H1 (cell line): ENCODE measurements around the gene KRT35. TPM values are rescaled to one million over a fixed set of nuclear protein-coding genes. Genes with fewer than 3 reads are reported as not detected.

Experiments
- CTCF ChIA-PET: fragments of 300-600 bp; sonication (Branson Sonifier 250); formaldehyde crosslinking; loops from one replicate; lab custom pipeline; 2021; ENCODE audit not compliant: partially characterized antibody; lab: Charles Lee
- POLR2A ChIA-PET: fragments of 300-600 bp; sonication (Branson Sonifier 250); formaldehyde crosslinking; loops from one replicate; lab custom pipeline; 2021; ENCODE audit warnings: inconsistent platforms; ENCODE audit not compliant: partially characterized antibody; lab: Charles Lee
- DNase-seq, 2 experiments: peaks; one replicate each; pipeline versions ENCODE4 v3.0.0 to v3.0.0-alpha.2; 2010 to 2022; ENCODE audit warnings: low spot score in 2 of 2, low read depth in 1 of 2, mixed read lengths in 1 of 2
- FAIRE-seq: peaks from 2 replicates; lab custom pipeline; 2011; peaks lifted over from hg19 to GRCh38; lab: Jason Lieb, UNC
- H2AFZ ChIP-seq: 2 replicates; pipeline ENCODE4 v1.8.1; 2012; ENCODE audit warnings: low read length, inconsistent platforms
- H2AK5ac ChIP-seq: 2 replicates; pipeline ENCODE4 v1.6.1; 2013; ENCODE audit warnings: low read depth, low read length
- H2BK120ac ChIP-seq: replicated peaks from 2 replicates; pipeline ENCODE3; 2013; ENCODE audit warnings: low read depth, low read length, inconsistent platforms
- H2BK12ac ChIP-seq: 2 replicates; pipeline ENCODE4 v1.6.1; 2013; ENCODE audit warnings: low read depth, low read length
- H2BK15ac ChIP-seq: 2 replicates; pipeline ENCODE4 v1.6.1; 2013; ENCODE audit warnings: low read length
- H2BK20ac ChIP-seq: 2 replicates; pipeline ENCODE4 v1.6.1; 2013; ENCODE audit warnings: low read length
- H2BK5ac ChIP-seq: 2 replicates; pipeline ENCODE4 v1.6.1; 2013; ENCODE audit warnings: low read depth, low read length
- H3K14ac ChIP-seq: 2 replicates; pipeline ENCODE4 v1.6.1; 2013; ENCODE audit warnings: inconsistent platforms; ENCODE audit not compliant: insufficient read length
- H3K18ac ChIP-seq: 2 replicates; pipeline ENCODE4 v1.6.1; 2013; ENCODE audit warnings: low read length; ENCODE audit errors: extremely low read depth
- H3K23ac ChIP-seq: 2 replicates; pipeline ENCODE4 v1.6.1; 2013; ENCODE audit warnings: inconsistent platforms; ENCODE audit not compliant: insufficient read length
- H3K23me2 ChIP-seq: 2 replicates; pipeline ENCODE4 v1.6.1; 2013; ENCODE audit warnings: low read depth, low read length
- H3K27ac ChIP-seq: 2 replicates; pipeline ENCODE4 v1.6.1; 2011; ENCODE audit warnings: low read depth, low read length, inconsistent platforms
- H3K27me3 ChIP-seq, 4 experiments: replicated peaks in 1 of 4; 1 replicate in 1 of 4; 2 replicates in 3 of 4; pipeline versions ENCODE4 v1.6.1 to v1.8.1; 2011 to 2013; ENCODE audit warnings: low read length in 3 of 4, mild to moderate bottlenecking in 3 of 4, inconsistent platforms in 2 of 4, mixed read lengths in 2 of 4, moderate library complexity in 1 of 4; ENCODE audit not compliant: control insufficient read depth in 3 of 4, insufficient read depth in 3 of 4; ENCODE audit errors: extremely low read depth in 1 of 4
- H3K36me3 ChIP-seq, 4 experiments: 2 replicates each; pipeline versions ENCODE4 v1.6.1 to v1.8.1; 2011 to 2013; ENCODE audit warnings: mild to moderate bottlenecking in 4 of 4, low read length in 3 of 4, moderate library complexity in 2 of 4, control low read depth in 1 of 4, inconsistent platforms in 1 of 4; ENCODE audit not compliant: insufficient read depth in 4 of 4, control insufficient read depth in 2 of 4
- H3K4ac ChIP-seq: replicated peaks from 2 replicates; pipeline ENCODE3; 2013; ENCODE audit warnings: low read length, low read depth, mixed read lengths, inconsistent platforms; ENCODE audit not compliant: insufficient read length
- H3K4me1 ChIP-seq, 4 experiments: replicated peaks in 1 of 4; 1 replicate in 1 of 4; 2 replicates in 3 of 4; pipeline versions ENCODE4 v1.6.1 to v1.8.1; 2011 to 2013; ENCODE audit warnings: low read length in 3 of 4, inconsistent platforms in 2 of 4, mixed read lengths in 1 of 4; ENCODE audit not compliant: insufficient read depth in 4 of 4, control insufficient read depth in 3 of 4
- H3K4me2 ChIP-seq, 2 experiments: 2 replicates each; pipeline versions ENCODE4 v1.6.1 to v1.8.1; 2011 to 2013; ENCODE audit warnings: low read depth in 2 of 2, low read length in 2 of 2, control low read depth in 1 of 2, inconsistent platforms in 1 of 2, mild to moderate bottlenecking in 1 of 2; ENCODE audit not compliant: insufficient read depth in 1 of 2
- H3K4me3 ChIP-seq, 4 experiments: fragments of 200-600, 300-600 bp in 1 of 4; sonication (generic), shearing (Covaris generic), sonication (Bioruptor Twin) in 1 of 4; 2 replicates each; pipeline versions ENCODE4 v1.5.1 to v1.8.1; 2011 to 2016; ENCODE audit warnings: low read length in 4 of 4, low read depth in 3 of 4, control low read depth in 2 of 4, inconsistent platforms in 2 of 4, mild to moderate bottlenecking in 2 of 4, mixed read lengths in 1 of 4, moderate library complexity in 1 of 4; ENCODE audit not compliant: insufficient read depth in 2 of 4; ENCODE audit errors: extremely low read depth in 1 of 4
- H3K56ac ChIP-seq: replicated peaks from 2 replicates; pipeline ENCODE3; 2013; ENCODE audit warnings: low read depth, mild to moderate bottlenecking, mixed read lengths, low read length, inconsistent platforms; ENCODE audit not compliant: insufficient read length
- H3K79me1 ChIP-seq: 2 replicates; pipeline ENCODE4 v1.6.1; 2013; ENCODE audit warnings: low read depth, low read length, control low read depth
- H3K79me2 ChIP-seq, 2 experiments: 2 replicates each; pipeline versions ENCODE4 v1.6.1 to v1.8.1; 2012 to 2013; ENCODE audit warnings: low read length in 2 of 2, mild to moderate bottlenecking in 2 of 2, inconsistent platforms in 1 of 2; ENCODE audit not compliant: insufficient read depth in 2 of 2, control insufficient read depth in 1 of 2
- H3K9ac ChIP-seq, 4 experiments: replicated peaks in 1 of 4; 1 replicate in 1 of 4; 2 replicates in 3 of 4; pipeline versions ENCODE4 v1.6.1 to v1.8.1; 2011 to 2013; ENCODE audit warnings: low read depth in 3 of 4, low read length in 3 of 4, control low read depth in 2 of 4, mild to moderate bottlenecking in 2 of 4, moderate library complexity in 2 of 4, inconsistent platforms in 1 of 4; ENCODE audit errors: extremely low read depth in 1 of 4
- H3K9me3 ChIP-seq, 2 experiments: 2 replicates each; pipeline versions ENCODE4 v1.6.1 to v1.8.1; 2012 to 2013; ENCODE audit warnings: mild to moderate bottlenecking in 2 of 2, moderate library complexity in 2 of 2, control low read depth in 1 of 2, inconsistent platforms in 1 of 2, low read depth in 1 of 2, low read length in 1 of 2, mixed read lengths in 1 of 2; ENCODE audit not compliant: insufficient read depth in 2 of 2
- H4K20me1 ChIP-seq, 2 experiments: replicated peaks in 1 of 2; 2 replicates each; pipeline versions ENCODE3 to v1.8.1; 2011 to 2013; ENCODE audit warnings: inconsistent platforms in 2 of 2, low read length in 2 of 2, mild to moderate bottlenecking in 1 of 2; ENCODE audit not compliant: insufficient read depth in 2 of 2, control insufficient read depth in 1 of 2
- H4K5ac ChIP-seq: 2 replicates; pipeline ENCODE4 v1.6.1; 2013; ENCODE audit warnings: low read length, low read depth, mixed read lengths, inconsistent platforms; ENCODE audit not compliant: insufficient read length
- H4K8ac ChIP-seq: 2 replicates; pipeline ENCODE4 v1.8.0; 2013; ENCODE audit warnings: mild to moderate bottlenecking, moderate library complexity, low read length, inconsistent platforms; ENCODE audit not compliant: insufficient read depth; ENCODE audit errors: extremely low read depth
- H4K91ac ChIP-seq: replicated peaks from 2 replicates; pipeline ENCODE3; 2013; ENCODE audit warnings: low read length, mixed read lengths, inconsistent platforms; ENCODE audit not compliant: insufficient read length
- CTBP2 ChIP-seq: IDR thresholded peaks from 2 replicates; pipeline ENCODE4 v1.7.0; 2011; ENCODE audit warnings: borderline replicate concordance, mild to moderate bottlenecking, moderate library complexity, mixed read lengths, low read length; ENCODE audit not compliant: insufficient read depth, insufficient read length
- EP300 ChIP-seq, 2 experiments: IDR thresholded peaks; 1 replicate in 1 of 2; 2 replicates in 1 of 2; pipeline ENCODE4 v1.6.1; 2011 to 2012; ENCODE audit warnings: low read depth in 2 of 2, low read length in 2 of 2, mild to moderate bottlenecking in 2 of 2, borderline replicate concordance in 1 of 2, inconsistent platforms in 1 of 2, moderate library complexity in 1 of 2
- SIRT6 ChIP-seq: IDR thresholded peaks from one replicate; pipeline ENCODE4 v1.7.1; 2012; ENCODE audit warnings: low read length, inconsistent platforms
- WGBS, 2 experiments: shearing (Covaris generic) in 1 of 2; methylation state at CpG; one replicate each; pipeline versions ENCODE4 v1.1.6 to v1.1.7; 2013 to 2015; ENCODE audit warnings: low lambda C conversion rate in 2 of 2, mixed read lengths in 2 of 2, inconsistent platforms in 1 of 2, low coverage in 1 of 2, missing lambda C conversion rate in 1 of 2; ENCODE audit not compliant: insufficient replicate concordance in 2 of 2, insufficient coverage in 1 of 2, insufficient read length in 1 of 2; ENCODE audit errors: extremely low coverage in 1 of 2, missing lambda C conversion rate in 1 of 2; 5-methylcytosine and 5-hydroxymethylcytosine counted together
- polyA plus RNA-seq, 7 experiments: library from polyadenylated mRNA; depleted of rRNA in 3 of 7; stranded (reverse) in 5 of 7; unstranded in 2 of 7; fragments of >200 nt in 5 of 7; fragments of 200-250 nt in 2 of 7; gene quantifications; 1 replicate in 5 of 7; 2 replicates in 1 of 7; 4 replicates in 1 of 7; pipeline versions ENCODE4 v1.2.1 to v1.2.3, GENCODE V29; 2011 to 2013; ENCODE audit warnings: missing spikeins in 2 of 7, mixed read lengths in 2 of 7
- total RNA-seq: library from RNA; stranded (reverse); fragmentation: NEBNext Ultra II Directional; extraction: Animal tissue kit (Norgen Biotek cat#: 25700); gene quantifications from 2 replicates; pipeline ENCODE4 v1.2.1, GENCODE V29; 2021

The KRT35 gene
- total and polyA plus RNA-seq, 2 of the 8 experiments (the other 6 are each of a cell fraction or from before 2014, with no cell fraction given): not detected

GRCh38 chr17:41505007-41505808, 24.3 kb upstream of the KRT35 start, which contains the start of gene KRT13:
KRT13 (minus strand) TSS chr17:41505612; CDS start chr17:41505550, 62 bp downstream.
- no peak for FAIRE-seq
- CTCF ChIA-PET: interaction anchor here (0.6 to 33.9 kb wide), 9 partner anchors 9 to 1332 kb away, joined by 3 to 427 read pairs (median 3); no protein-coding TSS in a partner anchor
- POLR2A ChIA-PET: interaction anchor here (1.9 to 5.6 kb wide), 2 partner anchors 23 kb away, joined by 6 to 32 read pairs; partner anchors contain the start of gene KRT19

More at GRCh38 chr17:41505007-41505808, 24.3 kb upstream of the KRT35 start, which contains the start of gene KRT13:
- H3K79me2 ChIP-seq: no peaks in the 10 kb centered on the region
- H3K23me2 ChIP-seq: no peaks in the 10 kb centered on the region; the same call in 1 of the 2 replicates
- H4K91ac ChIP-seq: no peak within 1 kb of the TSS
- H2BK5ac ChIP-seq: no peak within 1 kb of the TSS
- 78% methylated on average over 12 of the region's 17 CpGs; no CpG with 5 or more reads in 1 of the 2 experiments for WGBS, 2 experiments
- no peak within 1 kb of the TSS for H2BK20ac ChIP-seq
- H3K79me1 ChIP-seq: no peaks in the 10 kb centered on the region
- H3K14ac ChIP-seq: no peak within 1 kb of the TSS
- H3K4me2 ChIP-seq: no peak within 1 kb of the TSS
- no peak for DNase-seq
- TF ChIP-seq EP300 (IDR thresholded peaks at IDR 0.05; ENCODE audit: borderline replicate concordance in 1 of 2, low read depth in 2 of 2, low read length in 2 of 2): no peak
- TF ChIP-seq CTBP2: no peak
- no peak for TF ChIP-seq SIRT6
- TF ChIP-seq, all 59 proteins: peak for 0
- Histone ChIP-seq H3K4me1 (peaks cover 0 to 16% (median 9%) of the 10 kb centered on the region in 4 experiments; a peak in 6 of 7 replicates), H3K23ac (no peak within 1 kb of the TSS), H3K4me3 (no peak within 1 kb of the TSS), H2AFZ (no peak within 1 kb of the TSS), H3K56ac (no peak within 1 kb of the TSS), H4K5ac (no peak within 1 kb of the TSS), H4K8ac (peak within 1 kb of the TSS; percentile 29; the same call in 1 of the 2 replicates), H4K20me1 (no peaks in the 10 kb centered on the region), H3K4ac (no peak within 1 kb of the TSS), H2AK5ac (no peak within 1 kb of the TSS), H3K9me3 (no peaks in the 10 kb centered on the region), H3K36me3 (no peaks in the 10 kb centered on the region), H3K9ac (no peak within 1 kb of the TSS), H3K27me3 (no peaks in the 10 kb centered on the region), H3K27ac (no peak within 1 kb of the TSS), H3K18ac (no peak within 1 kb of the TSS), H2BK15ac (0 out of 2 replicates have a peak within 1 kb of the TSS, but pooled peaks have one; percentile 61), H2BK120ac (no peak within 1 kb of the TSS), H2BK12ac (no peak within 1 kb of the TSS)
